ENCODE results near the gene FOCAD. TPM values are rescaled to one million over a fixed set of nuclear protein-coding genes. Genes with fewer than 3 reads are reported as not detected.

FOCAD gene, protein sequence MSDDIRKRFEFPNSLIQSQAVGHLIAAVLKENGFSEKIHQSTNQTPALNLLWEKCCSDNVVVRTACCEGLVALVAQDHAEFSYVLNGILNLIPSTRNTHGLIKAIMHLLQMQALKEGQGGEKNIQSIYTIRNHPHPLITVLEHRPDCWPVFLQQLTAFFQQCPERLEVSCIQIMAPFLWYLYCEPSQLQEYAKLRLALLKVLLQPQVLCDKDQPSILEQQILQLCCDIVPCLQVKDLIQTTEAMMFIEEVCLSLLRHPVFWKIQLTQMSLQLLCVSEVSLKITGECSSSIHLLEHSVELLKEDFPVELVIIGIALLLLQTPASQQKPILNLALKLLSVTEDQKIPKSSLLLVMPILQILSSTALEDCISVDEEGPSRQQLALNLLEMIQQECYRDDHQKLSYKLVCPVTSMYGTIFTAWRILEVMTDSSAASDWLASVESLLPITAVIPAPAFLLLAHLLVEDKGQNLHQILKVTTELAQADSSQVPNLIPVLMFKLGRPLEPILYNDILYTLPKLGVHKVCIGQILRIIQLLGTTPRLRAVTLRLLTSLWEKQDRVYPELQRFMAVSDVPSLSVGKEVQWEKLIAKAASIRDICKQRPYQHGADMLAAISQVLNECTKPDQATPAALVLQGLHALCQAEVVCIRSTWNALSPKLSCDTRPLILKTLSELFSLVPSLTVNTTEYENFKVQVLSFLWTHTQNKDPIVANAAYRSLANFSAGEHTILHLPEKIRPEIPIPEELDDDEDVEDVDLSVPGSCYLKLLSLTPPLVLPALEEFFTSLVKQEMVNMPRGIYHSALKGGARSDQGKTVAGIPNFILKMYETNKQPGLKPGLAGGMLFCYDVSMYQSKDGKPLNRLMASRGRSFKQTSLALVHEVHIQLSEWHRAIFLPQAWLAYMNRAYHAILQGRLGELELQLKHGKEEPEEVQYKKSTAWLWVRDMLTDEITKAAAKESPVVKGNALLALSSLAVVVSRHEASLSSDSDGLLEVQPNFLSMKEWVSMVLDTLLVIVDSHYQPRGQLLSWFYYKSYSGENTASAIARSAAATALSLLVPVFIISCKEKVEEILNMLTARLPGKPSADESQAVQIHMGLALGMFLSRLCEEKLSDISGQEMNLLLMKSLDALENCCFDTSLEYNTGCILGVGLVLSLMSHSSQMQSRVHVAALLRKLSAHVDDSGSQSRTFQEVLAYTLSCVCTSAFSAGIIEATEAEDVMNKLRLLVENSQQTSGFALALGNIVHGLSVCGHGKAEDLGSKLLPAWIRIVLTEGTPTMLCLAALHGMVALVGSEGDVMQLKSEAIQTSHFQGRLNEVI (N-terminal part only)
- total RNA-seq, result 54.4 and 93.7 TPM in 2 replicates

DNA sequence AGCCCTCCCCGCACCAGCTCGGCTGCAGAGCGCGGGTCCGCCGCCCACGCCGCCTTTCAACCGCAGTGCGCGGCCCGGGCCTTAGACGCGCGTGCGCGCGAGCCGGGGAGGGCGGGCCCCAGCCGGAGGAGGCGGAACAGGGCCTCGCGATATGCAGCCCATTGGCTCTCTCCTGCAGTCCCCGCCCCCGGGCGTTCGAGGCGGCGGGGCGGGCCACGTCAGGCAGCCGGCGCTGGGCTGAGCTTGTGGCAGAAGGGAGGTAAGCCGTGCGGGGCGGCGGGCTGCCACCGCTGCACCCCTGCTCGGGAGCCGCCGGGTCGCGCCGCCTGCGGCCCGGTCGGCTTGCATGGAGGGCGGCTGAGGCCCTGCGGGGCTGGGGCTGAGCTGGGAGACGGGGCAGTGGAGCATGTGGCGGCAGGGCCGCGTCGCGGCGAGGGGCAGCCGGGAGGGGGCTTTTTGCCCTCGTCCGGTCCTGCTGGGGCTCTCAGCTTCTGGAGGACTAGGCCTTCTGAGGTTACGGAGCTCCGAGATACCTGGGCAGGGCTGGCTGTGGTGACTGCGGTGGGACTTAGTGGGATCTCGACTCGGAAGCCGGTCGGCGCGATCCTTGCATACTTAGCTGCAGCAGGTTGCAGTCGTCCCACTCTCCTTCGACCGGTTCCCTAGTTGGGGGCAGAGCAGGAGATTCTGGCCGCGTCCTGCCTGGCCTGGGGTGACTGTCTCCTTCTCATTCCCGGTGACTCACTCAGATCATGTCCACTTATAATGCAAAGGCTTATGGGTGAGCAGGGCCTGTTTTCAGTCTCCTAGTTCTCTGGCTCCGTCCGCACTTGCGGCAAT, at the start of gene FOCAD:
TSS of gene FOCAD (plus strand) at position 225 of the 840 bp plus-strand sequence. CDS start 31,095 bp downstream, outside the sequence.
- peak within 1 kb of the TSS; percentile 84 for H3K4me3 ChIP-seq (ENCODE audit: low read depth, low read length)
- TF ChIP-seq CTCF (IDR thresholded peaks at IDR 0.05; ENCODE audit: insufficient read depth, low read depth, low read length), result no peak
- peak; percentile 94 for DNase-seq (ENCODE audit: low read depth)

DNA sequence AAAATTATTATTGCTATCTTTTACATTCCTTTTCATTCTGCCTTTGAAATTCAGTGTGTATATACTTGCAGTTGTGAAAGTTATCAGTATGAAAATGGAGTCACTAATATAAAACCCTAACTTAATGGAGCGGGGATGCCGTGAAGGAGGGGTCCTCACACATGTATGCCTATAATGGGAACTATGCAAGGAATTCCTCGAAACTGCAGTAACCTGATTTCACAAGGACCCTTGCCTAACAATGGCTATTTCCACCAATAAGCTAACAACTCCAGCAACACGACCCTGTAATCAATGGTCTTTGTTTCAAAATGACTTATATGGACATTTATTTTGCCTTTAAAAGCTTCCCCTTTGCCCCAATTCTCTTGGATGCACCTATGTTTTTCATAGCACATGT, 49.2 kb upstream of the FOCAD start:
- DNase-seq (ENCODE audit: low read depth), result no peak
- TF ChIP-seq CTCF (IDR thresholded peaks at IDR 0.05; ENCODE audit: insufficient read depth, low read depth, low read length), result no peak

GRCh38 chr9:20636888-20637440, 47.1 kb upstream of the FOCAD start:
- no peak overlapping the region for H3K4me3 ChIP-seq (ENCODE audit: low read depth, low read length)
- TF ChIP-seq CTCF (IDR thresholded peaks at IDR 0.05; ENCODE audit: insufficient read depth, low read depth, low read length), result no peak
- DNase-seq (ENCODE audit: low read depth), result peak; percentile 72

More for the DNA sequence above, 49.2 kb upstream of the FOCAD start:
- no peak overlapping the region for H3K4me3 ChIP-seq (ENCODE audit: low read depth, low read length)

- TF ChIP-seq CTCF (IDR thresholded peaks at IDR 0.05; ENCODE audit: insufficient read depth, low read depth, low read length), result no peak
- DNase-seq (ENCODE audit: low read depth), result no peak
- H3K4me3 ChIP-seq (ENCODE audit: low read depth, low read length), result no peak overlapping the region
Observed at GRCh38 chr9:20640331-20641187, 43.5 kb upstream of the FOCAD start.

DNA sequence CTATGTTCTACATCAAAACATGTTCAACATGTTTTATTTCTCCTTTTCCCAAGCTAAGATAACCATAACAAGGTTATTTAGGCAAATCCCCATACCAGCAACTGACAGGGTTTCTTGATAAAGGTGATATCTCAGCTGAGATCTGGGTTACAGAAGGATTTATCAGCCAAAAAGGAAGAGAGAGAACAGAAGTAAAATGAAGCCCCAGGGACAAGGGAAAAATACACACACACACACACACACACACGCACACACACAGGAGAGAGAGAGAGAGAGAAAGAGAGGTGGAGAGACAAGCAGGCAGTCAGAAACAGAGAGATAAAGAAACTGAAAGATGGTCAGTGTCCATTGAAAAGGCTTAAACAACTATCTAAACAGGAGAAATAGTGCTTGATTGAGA, 42.0 kb upstream of the FOCAD start:
- no peak for DNase-seq (ENCODE audit: low read depth)
- no peak for TF ChIP-seq CTCF (IDR thresholded peaks at IDR 0.05; ENCODE audit: insufficient read depth, low read depth, low read length)
- H3K4me3 ChIP-seq (ENCODE audit: low read depth, low read length), result no peak overlapping the region
